ENCODE data around the gene LDAH.

LDAH gene

GRCh38 chr2:20638646-20639430, 184.1 kb downstream of the LDAH start:
- H2AFZ ChIP-seq (ENCODE audit: low read length) = no peak overlapping the region
- H3K27me3 ChIP-seq (replicated peaks; ENCODE audit: insufficient read depth, low read length) = no peaks in the 10 kb centered on the region
- peaks cover 5% of the 10 kb centered on the region; the same call in 1 of the 2 replicates for H3K79me2 ChIP-seq (ENCODE audit: low read length)
- no peak overlapping the region for H3K9ac ChIP-seq (ENCODE audit: low read length)
- H4K20me1 ChIP-seq (ENCODE audit: insufficient read depth, low read length) = no peaks in the 10 kb centered on the region
- H3F3A ChIP-seq (ENCODE audit: insufficient read depth, low read length) = peaks cover 15% of the 10 kb centered on the region
- H3K27ac ChIP-seq (ENCODE audit: low read length) = no peak overlapping the region
- TF ChIP-seq EZH2phosphoT487 (IDR thresholded peaks at IDR 0.05; ENCODE audit: low read length) = no peak
- no peak overlapping the region for H3K4me2 ChIP-seq (ENCODE audit: low read depth, low read length)
- no peaks in the 10 kb centered on the region for H3K36me3 ChIP-seq (replicated peaks; ENCODE audit: insufficient read depth, low read length)
- no peak for DNase-seq
- H3K9me2 ChIP-seq (replicated peaks; ENCODE audit: insufficient read depth, low read length) = no peaks in the 10 kb centered on the region
- no peaks in the 10 kb centered on the region for H3K9me3 ChIP-seq (replicated peaks; ENCODE audit: insufficient read depth, low read length)
- peaks cover 6% of the 10 kb centered on the region; the same call in 1 of the 2 replicates for H3K4me1 ChIP-seq (ENCODE audit: low read length)
- no peak overlapping the region for H3K4me3 ChIP-seq (ENCODE audit: low read length)

DNA sequence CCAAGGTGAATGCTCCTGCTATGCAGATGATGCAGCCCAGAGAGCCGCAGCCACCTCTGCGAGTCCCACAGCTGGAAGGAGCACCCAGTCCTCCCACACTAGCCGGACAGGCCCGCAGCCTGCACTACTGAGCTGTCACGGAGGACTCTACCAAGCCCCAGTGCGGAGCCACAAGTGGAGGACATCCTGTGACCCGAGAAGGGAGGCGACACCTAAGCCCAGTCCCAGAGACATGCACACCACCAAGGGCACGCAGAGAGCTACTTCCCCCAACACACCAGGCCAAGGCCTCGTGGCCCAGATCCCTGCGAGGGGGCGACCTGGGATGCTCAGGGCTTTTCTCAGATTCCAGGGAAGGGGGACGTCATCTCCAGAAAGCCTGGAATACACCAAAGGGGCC, 184.9 kb downstream of the LDAH start:
- no peaks in the 10 kb centered on the region for H3K27me3 ChIP-seq (replicated peaks; ENCODE audit: insufficient read depth, low read length)
- H2AFZ ChIP-seq (ENCODE audit: low read length) = no peak overlapping the region
- H3K79me2 ChIP-seq (ENCODE audit: low read length) = peaks cover 5% of the 10 kb centered on the region; the same call in 1 of the 2 replicates
- peaks cover 13% of the 10 kb centered on the region for H3K4me1 ChIP-seq (ENCODE audit: low read length)
- peaks cover 16% of the 10 kb centered on the region for H3F3A ChIP-seq (ENCODE audit: insufficient read depth, low read length)
- DNase-seq = no peak
- no peaks in the 10 kb centered on the region for H3K9me2 ChIP-seq (replicated peaks; ENCODE audit: insufficient read depth, low read length)
- no peaks in the 10 kb centered on the region for H4K20me1 ChIP-seq (ENCODE audit: insufficient read depth, low read length)
- H3K36me3 ChIP-seq (replicated peaks; ENCODE audit: insufficient read depth, low read length) = no peaks in the 10 kb centered on the region
- no peak overlapping the region for H3K4me2 ChIP-seq (ENCODE audit: low read depth, low read length)
- no peak overlapping the region for H3K4me3 ChIP-seq (ENCODE audit: low read length)
- H3K9me3 ChIP-seq (replicated peaks; ENCODE audit: insufficient read depth, low read length) = no peaks in the 10 kb centered on the region
- TF ChIP-seq CTCF (IDR thresholded peaks at IDR 0.05; ENCODE audit: low read length) = no peak
- no peak for TF ChIP-seq EZH2phosphoT487 (IDR thresholded peaks at IDR 0.05; ENCODE audit: low read length)
- TF ChIP-seq EZH2 (optimal IDR thresholded peaks at IDR 0.05; ENCODE audit: low read depth, low read length) = no peak
- H3K9ac ChIP-seq (ENCODE audit: low read length) = no peak overlapping the region
- H3K27ac ChIP-seq (ENCODE audit: low read length) = no peak overlapping the region

DNA sequence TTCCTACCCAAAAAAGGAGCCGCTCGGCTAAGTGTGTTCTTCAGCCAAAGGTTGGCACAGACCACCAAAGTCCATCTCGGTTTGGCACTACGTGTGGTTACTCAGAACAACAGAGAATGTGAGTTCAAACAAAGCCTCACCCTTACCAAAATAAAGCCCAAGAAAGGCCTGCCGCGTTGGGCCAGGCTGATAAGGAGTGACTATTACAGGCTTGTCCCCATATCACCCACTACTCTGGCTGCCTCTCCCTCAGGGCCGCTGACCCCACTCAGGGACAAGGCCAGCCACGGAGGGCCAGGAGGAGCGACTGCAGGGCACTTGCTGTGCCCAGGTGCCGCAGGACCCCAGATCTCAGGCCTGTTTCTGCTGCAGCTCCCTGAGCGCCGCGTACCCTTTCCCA, 185.8 kb downstream of the LDAH start:
- Histone ChIP-seq H3K4me1 (ENCODE audit: low read length) (peaks cover 15% of the 10 kb centered on the region), H3K9me3 (replicated peaks; ENCODE audit: insufficient read depth, low read length) (no peaks in the 10 kb centered on the region), H3F3A (ENCODE audit: insufficient read depth, low read length) (peaks cover 18% of the 10 kb centered on the region), H3K27me3 (replicated peaks; ENCODE audit: insufficient read depth, low read length) (no peaks in the 10 kb centered on the region), H3K79me2 (ENCODE audit: low read length) (peaks cover 5% of the 10 kb centered on the region; the same call in 1 of the 2 replicates), H3K4me2 (ENCODE audit: low read depth, low read length) (no peak overlapping the region), H3K9me2 (replicated peaks; ENCODE audit: insufficient read depth, low read length) (no peaks in the 10 kb centered on the region), H3K36me3 (replicated peaks; ENCODE audit: insufficient read depth, low read length) (no peaks in the 10 kb centered on the region), H4K20me1 (ENCODE audit: insufficient read depth, low read length) (no peaks in the 10 kb centered on the region), H3K4me3 (ENCODE audit: low read length) (no peak overlapping the region), H2AFZ (ENCODE audit: low read length) (no peak overlapping the region), H3K27ac (ENCODE audit: low read length) (no peak overlapping the region), H3K9ac (ENCODE audit: low read length) (no peak overlapping the region)
- no peak for DNase-seq
- no peak for TF ChIP-seq EZH2phosphoT487 (IDR thresholded peaks at IDR 0.05; ENCODE audit: low read length)
- TF ChIP-seq EZH2 (optimal IDR thresholded peaks at IDR 0.05; ENCODE audit: low read depth, low read length) = no peak
- no peak for TF ChIP-seq CTCF (IDR thresholded peaks at IDR 0.05; ENCODE audit: low read length)
